ENCODE measurements around the gene HTR4.
"Not testable (repeated sequence)": the region's sequence is repeated elsewhere in the genome, so short reads cannot be mapped to it uniquely, and the experiment has no call there.

The HTR4 gene

DNA sequence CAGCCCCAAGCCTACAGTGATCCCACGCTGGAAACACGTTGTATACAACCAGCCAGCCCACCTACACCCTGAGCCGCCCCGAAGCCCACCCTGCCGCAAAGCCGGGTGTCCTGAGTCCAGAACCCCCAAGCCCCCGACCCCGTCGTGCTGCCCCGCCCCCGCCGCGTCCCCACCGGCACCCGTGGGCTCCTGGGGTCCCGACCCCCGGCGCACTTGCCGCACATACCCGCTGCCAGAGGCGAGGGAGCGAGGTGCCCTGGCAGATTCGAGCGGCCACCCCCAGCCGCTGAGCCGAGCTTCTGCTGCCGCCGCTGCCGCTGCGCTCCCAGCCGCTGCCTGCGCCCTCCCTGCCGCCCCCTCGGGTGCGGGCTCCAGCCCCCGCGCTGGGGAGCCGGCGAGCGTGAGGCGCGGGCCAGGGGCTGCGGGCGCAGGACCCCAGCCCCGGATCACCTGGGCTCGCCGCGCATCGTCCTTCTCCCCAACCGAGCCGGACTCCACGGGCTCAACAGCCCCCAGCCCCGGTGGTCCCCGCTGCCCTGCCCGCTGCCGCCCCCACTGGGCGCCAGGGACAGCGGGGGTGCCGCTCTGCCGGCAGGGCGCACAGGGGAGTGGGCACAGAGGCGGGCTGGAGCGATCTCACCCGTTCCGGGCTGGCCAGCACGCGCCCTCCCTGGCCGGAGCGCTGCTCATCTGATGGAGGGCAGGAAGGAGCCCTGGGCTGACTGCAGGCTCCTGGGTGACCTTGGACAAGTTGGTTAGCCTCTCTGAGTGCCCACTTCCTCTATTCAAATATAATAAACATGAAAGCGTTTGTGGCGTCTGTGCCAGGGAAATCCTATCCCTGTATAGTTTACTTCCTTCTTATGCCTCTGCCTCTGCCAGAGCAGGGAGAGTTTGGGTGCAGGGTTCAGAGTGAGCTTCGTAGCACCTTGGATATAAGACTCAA lies at the start of gene HTR4:
Gene HTR4, minus strand, starts transcription at position 692 of the 946 bp plus-strand sequence. CDS start 17,513 bp downstream, outside the sequence.
- no peak for DNase-seq

DNA sequence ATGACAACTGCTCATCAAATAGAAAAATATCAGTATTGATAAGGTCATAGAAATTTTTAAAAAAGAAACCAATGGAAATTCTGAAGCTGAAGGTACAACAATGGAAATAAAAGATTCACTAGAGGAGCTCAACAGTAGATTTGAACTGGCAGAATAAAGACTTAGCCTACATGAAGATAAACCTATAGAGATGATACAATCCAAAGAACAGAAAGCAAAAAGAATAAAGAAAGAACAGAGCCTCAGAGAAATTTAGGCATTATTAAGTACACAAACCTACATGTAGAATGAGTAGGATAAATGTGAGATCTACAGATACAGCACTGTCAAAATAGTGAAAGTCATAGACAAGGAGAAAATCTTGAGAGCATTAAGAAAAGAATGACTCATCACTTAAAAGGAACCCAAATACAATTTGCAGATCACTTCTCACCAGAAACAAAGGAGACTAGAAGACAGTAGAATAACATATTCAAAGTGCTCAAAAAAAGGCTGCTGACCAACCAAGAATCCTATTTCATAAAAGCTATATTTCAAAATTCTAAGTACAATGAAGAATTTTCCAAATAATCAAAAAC lies 47.8 kb upstream of the HTR4 start:
- no peak for DNase-seq

DNA sequence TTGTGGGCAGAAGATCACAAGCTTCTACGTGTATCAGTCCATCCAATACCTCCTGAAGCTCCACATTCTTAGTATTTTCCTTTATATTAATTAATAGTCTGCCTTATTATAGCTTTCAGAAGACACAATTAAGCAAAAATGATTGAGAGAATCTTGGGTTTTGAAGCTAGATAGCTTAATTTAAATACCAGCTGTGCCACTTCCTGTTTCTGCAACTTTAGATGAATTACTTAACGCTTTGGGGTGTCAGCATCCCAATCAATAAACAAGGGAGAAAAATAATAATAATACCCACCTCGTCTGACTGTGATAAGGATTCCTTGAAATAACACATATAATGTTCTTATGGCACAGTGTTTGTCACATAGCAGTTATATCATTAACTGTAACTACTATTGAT lies 44.7 kb upstream of the HTR4 start:
- DNase-seq = no peak

DNA sequence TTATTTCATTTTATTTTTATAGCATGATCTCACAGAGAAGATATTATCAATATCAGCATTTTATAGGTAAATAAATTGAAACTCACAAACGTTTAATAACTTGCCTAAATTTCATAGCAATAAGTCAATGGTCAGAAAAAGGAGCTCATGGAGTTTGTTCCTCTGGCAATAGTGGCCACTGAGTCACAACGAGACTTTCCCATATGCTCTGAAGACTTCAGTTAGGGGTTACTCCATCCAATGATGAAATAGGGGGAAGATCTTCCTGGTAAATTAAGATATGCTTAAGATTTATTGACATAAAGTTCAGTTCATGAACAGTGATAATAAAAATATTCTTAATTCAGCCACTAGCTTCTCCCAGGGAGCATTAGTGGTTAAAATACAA lies 43.5 kb upstream of the HTR4 start:
- no peak for DNase-seq

- no peak for DNase-seq
Measured at GRCh38 chr5:148697180-148697808, 43.0 kb upstream of the HTR4 start.

- no peak for DNase-seq
Measured at GRCh38 chr5:148696187-148697036, 42.1 kb upstream of the HTR4 start.

GRCh38 chr5:148690945-148691344 lies 36.6 kb upstream of the HTR4 start:
- no peak for DNase-seq

DNA sequence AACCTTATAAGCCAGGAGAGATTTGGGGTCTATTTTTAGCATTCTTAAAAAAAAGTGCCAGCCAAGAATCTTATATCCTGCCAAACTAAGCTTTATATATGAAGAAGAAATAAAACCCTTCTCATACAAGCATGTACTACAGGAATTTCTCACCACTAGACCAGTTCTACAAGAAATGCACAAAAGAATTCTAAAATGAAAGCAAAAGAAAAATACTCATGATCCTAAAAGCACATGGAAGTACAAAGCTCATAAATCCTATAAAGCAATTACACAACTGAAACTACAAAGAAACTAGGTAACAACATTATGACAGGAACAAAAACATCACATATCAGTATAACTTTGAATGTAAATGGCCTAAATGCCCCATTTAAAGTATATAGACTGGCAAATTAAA lies 34.5 kb upstream of the HTR4 start:
- DNase-seq = no peak

DNA sequence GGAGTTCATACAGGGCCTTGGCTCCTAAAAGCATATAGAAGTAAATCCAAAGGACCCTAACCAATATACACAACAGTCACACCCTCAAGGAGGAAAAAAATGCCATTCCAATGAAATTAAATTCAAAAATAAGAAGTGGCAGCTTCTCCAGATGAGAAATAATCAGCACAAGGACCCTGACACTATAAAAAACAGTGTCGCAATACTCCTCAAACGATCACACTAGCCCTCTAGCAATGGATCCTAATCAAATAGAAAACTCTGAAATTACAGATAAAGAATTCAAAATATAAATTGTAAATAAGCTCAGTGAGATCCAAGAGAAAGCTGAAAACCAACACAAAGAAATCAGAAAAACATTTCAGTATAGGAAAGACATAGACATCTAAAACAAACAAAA lies 33.5 kb upstream of the HTR4 start:
- DNase-seq = no peak

GRCh38 chr5:148687427-148687826 lies 33.1 kb upstream of the HTR4 start:
- no peak for DNase-seq

DNA sequence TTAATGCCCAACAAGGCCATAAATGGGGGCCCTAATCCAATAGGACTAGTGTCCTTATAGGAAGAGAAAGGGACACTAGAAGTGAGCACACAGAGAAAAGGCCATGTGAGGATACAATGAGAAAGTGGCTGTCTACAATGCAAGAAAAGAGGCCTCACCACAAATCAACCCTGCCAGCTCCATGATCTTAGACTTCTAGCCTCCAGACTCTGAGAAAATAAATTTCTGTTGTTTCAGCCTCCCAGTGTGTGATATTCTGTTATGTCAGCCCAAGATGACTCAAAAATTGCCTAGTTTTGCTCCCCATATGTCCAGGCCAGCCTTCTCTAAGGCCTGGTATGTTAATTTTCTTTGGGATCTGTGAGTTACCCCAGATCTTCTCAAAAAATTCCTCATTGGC lies 32.3 kb upstream of the HTR4 start:
- DNase-seq = no peak

GRCh38 chr5:148685520-148686134 lies 31.3 kb upstream of the HTR4 start:
- DNase-seq = no peak

GRCh38 chr5:148684528-148684927 lies 30.2 kb upstream of the HTR4 start:
- DNase-seq = no peak

DNA sequence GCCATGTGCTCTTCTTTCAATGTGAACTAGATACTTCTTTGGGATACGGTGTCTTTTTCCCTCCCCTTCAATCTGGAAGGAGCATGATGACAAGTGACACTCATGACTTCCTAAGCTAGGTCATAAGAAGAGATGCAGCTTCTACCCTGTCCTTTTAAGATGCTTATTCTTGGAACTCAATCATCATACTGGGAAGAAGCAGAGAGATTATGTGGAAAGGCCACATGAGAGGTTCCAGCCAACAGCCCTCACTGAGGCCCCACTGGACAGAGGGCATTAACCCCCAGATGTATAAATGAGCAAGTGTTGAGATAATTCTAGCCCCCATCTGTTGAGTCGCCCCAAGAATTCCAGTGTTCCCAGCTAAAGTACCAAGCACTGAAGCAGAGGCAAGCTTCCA lies 29.3 kb upstream of the HTR4 start:
- no peak for DNase-seq

- DNase-seq = no peak
Measured at GRCh38 chr5:148682058-148683026, 28.0 kb upstream of the HTR4 start.

DNA sequence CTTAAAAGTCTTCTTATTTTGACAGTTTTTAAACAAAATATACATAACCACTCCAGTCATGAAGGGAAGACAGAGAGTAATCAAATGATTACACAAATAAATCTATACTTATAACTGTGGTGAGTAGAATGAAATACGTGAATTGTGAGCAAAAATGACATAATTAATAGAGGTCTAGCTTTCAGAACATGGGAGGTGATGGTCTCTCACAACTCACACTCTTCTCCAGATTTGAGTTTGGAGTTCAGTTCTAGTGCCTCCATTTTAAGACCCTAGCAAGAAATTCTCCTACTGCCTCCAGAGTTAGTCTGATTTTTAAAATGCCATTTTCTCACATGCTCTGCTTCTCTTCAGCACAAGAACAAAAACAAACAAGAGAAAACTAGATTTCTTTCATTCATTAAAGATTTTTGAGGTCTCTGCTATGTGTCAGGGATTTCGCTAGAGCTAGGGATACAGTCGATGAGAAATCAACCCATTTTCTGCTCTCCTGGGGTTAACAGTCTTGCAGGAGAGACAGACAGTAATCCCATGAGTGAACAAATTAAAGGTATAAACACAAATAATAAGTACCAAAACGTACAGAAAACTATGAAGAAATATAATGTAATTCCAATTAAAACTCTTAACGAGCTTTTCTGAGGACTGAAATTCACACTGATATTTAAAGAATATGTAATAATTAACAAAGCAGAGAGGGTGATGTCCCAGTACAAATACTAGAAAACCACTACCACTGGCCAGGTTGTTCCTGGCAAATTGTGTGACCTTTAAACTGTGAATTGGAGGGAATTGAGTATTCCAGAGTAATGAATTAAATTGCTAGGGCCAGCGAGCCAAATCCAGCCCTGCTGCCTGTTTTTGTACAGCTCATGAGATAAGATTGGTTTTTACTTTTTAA lies 27.1 kb upstream of the HTR4 start:
- DNase-seq = no peak

- DNase-seq = not testable (repeated sequence)
Measured at GRCh38 chr5:148673704-148674103, 19.4 kb upstream of the HTR4 start.

DNA sequence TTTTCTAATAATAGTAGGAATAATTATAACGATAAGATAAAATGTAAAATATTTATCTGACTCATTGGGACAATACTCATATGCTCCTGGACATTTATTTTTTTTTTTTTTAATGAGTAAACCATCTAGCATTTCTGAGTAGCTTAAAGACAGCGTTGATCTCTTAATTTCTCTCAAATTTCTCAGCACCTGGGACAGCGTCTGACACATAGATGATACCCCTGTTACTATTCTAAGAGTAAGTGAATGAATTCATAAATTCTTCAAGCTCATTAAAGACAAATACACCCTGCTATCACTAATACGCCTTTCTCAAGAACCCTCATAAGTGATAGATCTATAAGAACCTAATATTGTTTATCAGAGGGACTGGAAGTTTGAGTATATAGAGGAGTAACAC lies 12.0 kb upstream of the HTR4 start:
- no peak for DNase-seq

GRCh38 chr5:148665431-148665830 lies 11.1 kb upstream of the HTR4 start:
- no peak for DNase-seq

GRCh38 chr5:148663509-148663908 lies 9.2 kb upstream of the HTR4 start:
- DNase-seq = no peak
